HepG2 (cell line): ENCODE results near the gene UBR3. TPM values are rescaled to one million over a fixed set of nuclear protein-coding genes. Genes with fewer than 3 reads are reported as not detected.

Source experiments
- HCFC1 ChIP-seq: fragments of 150-350 bp; IDR thresholded peaks from 2 replicates; pipeline ENCODE4 v1.6.1; 2014; ENCODE audit warnings: low read depth, low read length
- MTA3 ChIP-seq: sonication (generic); formaldehyde crosslinking; IDR thresholded peaks from 2 replicates; pipeline ENCODE4 v1.4.0; 2020; ENCODE audit warnings: missing genetic modification reagents
- ZNF383 ChIP-seq: sonication (generic); formaldehyde crosslinking; IDR thresholded peaks from 2 replicates; pipeline ENCODE4 v1.4.0; 2020; ENCODE audit warnings: missing genetic modification reagents, mild to moderate bottlenecking, borderline replicate concordance
- ZNF773 ChIP-seq: sonication (generic); formaldehyde crosslinking; IDR thresholded peaks from 2 replicates; pipeline ENCODE4 v1.4.0; 2020; ENCODE audit warnings: missing genetic modification reagents, borderline replicate concordance
- ZSCAN21 ChIP-seq: sonication (generic); formaldehyde crosslinking; IDR thresholded peaks from 2 replicates; pipeline ENCODE4 v1.8.0; 2022; ENCODE audit warnings: mild to moderate bottlenecking, missing genetic modification reagents, moderate library complexity, borderline replicate concordance
- polyA plus RNA-seq, 8 experiments: library from polyadenylated mRNA; depleted of rRNA in 3 of 8; stranded (reverse) in 7 of 8; unstranded in 1 of 8; fragments of >200 nt; fragmentation: Illumina TruSeq in 4 of 8; extraction: Trizol in 4 of 8; gene quantifications; 2 replicates each; pipeline versions ENCODE4 v1.2.1 to v1.2.3, GENCODE V29; 2011 to 2016; ENCODE audit warnings: low read depth in 4 of 8, missing spikeins in 1 of 8, mixed read lengths in 1 of 8; ENCODE audit not compliant: insufficient read depth in 1 of 8
- total RNA-seq, 5 experiments: library from RNA; depleted of rRNA; stranded (reverse); fragments of >200 nt; fragmentation: Illumina TruSeq; extraction: Trizol; gene quantifications; 2 replicates each; pipeline ENCODE4 v1.2.3, GENCODE V29; 2016; ENCODE audit warnings: low read depth in 1 of 5
- TF ChIP-seq, protein P1 (sequence below): sonication (generic); formaldehyde crosslinking; IDR thresholded peaks from 2 replicates; pipeline ENCODE4 v1.5.1; 2020; ENCODE audit warnings: mild to moderate bottlenecking, missing genetic modification reagents, moderate library complexity
- TF ChIP-seq, protein P2 (sequence below): sonication (generic); formaldehyde crosslinking; IDR thresholded peaks from 2 replicates; pipeline ENCODE4 v1.9.0; 2021; ENCODE audit warnings: mild to moderate bottlenecking, missing genetic modification reagents
- TF ChIP-seq, protein P3 (sequence below): sonication (generic); formaldehyde crosslinking; IDR thresholded peaks from 2 replicates; pipeline ENCODE4 v1.8.1; 2022; ENCODE audit warnings: mild to moderate bottlenecking, missing genetic modification reagents

UBR3 gene
- total and polyA plus RNA-seq, 2 of the 13 experiments (the other 11 are each of a cell fraction or from before 2014, with no cell fraction given) = 15.1 to 28.0 TPM

DNA sequence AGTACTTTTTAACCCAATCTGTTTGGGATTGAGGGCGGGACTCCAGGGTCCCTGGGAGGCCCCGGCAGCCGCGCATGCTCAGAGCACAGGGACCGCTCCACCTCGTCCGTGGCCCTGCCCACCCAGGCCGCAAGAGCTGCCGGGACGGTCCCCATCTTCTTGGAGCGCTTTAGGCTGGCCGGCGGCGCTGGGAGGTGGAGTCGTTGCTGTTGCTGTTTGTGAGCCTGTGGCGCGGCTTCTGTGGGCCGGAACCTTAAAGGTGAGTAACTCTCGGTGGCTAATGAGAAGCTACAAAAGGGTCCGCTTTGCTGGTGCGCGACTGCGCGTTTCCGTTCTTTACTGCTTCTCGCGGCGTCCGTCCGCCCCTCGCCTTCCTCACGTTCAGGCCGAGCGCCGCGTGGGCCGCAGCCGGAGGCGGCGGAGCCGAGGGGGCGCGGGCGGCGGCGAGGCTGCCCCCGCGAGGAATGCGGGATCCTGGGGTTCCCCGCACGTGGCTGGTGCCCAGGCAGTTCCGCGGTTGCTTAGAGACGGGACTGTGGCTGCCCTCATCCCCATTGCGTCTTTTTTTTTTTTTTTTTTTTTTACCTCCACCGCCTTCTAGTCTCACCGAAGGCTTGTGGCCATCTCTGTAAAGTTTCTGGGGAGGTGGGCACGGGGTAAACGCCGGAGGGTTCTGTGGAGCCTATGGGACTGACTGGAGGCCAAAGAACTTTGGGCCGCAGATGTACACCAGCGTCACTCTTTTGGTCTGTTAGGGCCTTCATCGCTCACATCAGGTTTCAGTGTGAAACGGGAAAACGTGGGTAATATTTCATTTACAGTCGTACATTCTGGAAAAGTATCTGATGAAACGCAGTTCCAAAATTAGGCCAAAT lies 28.3 kb upstream of the UBR3 start, which contains the start of gene SSB (continued):
- TF ChIP-seq MTA3 (CRISPR knock-in tag) (no peak), HCFC1 (peak; percentile 17; the same call in 1 of the 2 replicates), ZNF773 (CRISPR knock-in tag) (no peak), ZNF383 (CRISPR knock-in tag) (no peak), ZSCAN21 (CRISPR knock-in tag) (0 out of 2 replicates have a peak, but pooled peaks have one; percentile 41)
- TF ChIP-seq, protein P1, sequence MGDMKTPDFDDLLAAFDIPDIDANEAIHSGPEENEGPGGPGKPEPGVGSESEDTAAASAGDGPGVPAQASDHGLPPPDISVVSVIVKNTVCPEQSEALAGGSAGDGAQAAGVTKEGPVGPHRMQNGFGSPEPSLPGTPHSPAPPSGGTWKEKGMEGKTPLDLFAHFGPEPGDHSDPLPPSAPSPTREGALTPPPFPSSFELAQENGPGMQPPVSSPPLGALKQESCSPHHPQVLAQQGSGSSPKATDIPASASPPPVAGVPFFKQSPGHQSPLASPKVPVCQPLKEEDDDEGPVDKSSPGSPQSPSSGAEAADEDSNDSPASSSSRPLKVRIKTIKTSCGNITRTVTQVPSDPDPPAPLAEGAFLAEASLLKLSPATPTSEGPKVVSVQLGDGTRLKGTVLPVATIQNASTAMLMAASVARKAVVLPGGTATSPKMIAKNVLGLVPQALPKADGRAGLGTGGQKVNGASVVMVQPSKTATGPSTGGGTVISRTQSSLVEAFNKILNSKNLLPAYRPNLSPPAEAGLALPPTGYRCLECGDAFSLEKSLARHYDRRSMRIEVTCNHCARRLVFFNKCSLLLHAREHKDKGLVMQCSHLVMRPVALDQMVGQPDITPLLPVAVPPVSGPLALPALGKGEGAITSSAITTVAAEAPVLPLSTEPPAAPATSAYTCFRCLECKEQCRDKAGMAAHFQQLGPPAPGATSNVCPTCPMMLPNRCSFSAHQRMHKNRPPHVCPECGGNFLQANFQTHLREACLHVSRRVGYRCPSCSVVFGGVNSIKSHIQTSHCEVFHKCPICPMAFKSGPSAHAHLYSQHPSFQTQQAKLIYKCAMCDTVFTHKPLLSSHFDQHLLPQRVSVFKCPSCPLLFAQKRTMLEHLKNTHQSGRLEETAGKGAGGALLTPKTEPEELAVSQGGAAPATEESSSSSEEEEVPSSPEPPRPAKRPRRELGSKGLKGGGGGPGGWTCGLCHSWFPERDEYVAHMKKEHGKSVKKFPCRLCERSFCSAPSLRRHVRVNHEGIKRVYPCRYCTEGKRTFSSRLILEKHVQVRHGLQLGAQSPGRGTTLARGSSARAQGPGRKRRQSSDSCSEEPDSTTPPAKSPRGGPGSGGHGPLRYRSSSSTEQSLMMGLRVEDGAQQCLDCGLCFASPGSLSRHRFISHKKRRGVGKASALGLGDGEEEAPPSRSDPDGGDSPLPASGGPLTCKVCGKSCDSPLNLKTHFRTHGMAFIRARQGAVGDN (CRISPR knock-in tag) = peak; percentile 94
- TF ChIP-seq, protein P2, sequence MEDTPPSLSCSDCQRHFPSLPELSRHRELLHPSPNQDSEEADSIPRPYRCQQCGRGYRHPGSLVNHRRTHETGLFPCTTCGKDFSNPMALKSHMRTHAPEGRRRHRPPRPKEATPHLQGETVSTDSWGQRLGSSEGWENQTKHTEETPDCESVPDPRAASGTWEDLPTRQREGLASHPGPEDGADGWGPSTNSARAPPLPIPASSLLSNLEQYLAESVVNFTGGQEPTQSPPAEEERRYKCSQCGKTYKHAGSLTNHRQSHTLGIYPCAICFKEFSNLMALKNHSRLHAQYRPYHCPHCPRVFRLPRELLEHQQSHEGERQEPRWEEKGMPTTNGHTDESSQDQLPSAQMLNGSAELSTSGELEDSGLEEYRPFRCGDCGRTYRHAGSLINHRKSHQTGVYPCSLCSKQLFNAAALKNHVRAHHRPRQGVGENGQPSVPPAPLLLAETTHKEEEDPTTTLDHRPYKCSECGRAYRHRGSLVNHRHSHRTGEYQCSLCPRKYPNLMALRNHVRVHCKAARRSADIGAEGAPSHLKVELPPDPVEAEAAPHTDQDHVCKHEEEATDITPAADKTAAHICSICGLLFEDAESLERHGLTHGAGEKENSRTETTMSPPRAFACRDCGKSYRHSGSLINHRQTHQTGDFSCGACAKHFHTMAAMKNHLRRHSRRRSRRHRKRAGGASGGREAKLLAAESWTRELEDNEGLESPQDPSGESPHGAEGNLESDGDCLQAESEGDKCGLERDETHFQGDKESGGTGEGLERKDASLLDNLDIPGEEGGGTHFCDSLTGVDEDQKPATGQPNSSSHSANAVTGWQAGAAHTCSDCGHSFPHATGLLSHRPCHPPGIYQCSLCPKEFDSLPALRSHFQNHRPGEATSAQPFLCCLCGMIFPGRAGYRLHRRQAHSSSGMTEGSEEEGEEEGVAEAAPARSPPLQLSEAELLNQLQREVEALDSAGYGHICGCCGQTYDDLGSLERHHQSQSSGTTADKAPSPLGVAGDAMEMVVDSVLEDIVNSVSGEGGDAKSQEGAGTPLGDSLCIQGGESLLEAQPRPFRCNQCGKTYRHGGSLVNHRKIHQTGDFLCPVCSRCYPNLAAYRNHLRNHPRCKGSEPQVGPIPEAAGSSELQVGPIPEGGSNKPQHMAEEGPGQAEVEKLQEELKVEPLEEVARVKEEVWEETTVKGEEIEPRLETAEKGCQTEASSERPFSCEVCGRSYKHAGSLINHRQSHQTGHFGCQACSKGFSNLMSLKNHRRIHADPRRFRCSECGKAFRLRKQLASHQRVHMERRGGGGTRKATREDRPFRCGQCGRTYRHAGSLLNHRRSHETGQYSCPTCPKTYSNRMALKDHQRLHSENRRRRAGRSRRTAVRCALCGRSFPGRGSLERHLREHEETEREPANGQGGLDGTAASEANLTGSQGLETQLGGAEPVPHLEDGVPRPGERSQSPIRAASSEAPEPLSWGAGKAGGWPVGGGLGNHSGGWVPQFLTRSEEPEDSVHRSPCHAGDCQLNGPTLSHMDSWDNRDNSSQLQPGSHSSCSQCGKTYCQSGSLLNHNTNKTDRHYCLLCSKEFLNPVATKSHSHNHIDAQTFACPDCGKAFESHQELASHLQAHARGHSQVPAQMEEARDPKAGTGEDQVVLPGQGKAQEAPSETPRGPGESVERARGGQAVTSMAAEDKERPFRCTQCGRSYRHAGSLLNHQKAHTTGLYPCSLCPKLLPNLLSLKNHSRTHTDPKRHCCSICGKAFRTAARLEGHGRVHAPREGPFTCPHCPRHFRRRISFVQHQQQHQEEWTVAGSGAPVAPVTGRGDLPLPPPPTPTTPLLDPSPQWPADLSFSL (CRISPR knock-in tag) = no peak
- TF ChIP-seq, protein P3, sequence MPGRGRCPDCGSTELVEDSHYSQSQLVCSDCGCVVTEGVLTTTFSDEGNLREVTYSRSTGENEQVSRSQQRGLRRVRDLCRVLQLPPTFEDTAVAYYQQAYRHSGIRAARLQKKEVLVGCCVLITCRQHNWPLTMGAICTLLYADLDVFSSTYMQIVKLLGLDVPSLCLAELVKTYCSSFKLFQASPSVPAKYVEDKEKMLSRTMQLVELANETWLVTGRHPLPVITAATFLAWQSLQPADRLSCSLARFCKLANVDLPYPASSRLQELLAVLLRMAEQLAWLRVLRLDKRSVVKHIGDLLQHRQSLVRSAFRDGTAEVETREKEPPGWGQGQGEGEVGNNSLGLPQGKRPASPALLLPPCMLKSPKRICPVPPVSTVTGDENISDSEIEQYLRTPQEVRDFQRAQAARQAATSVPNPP (CRISPR knock-in tag) = peak; percentile 89
